HEK293 (cell line): Measurements from ENCODE around the gene EPS8L1.

Experiments used
- CTCF ChIA-PET: fragments of 350-600 bp; formaldehyde crosslinking; extraction: SDS; loops from one replicate; lab custom pipeline; 2021; ENCODE audit warnings: antibody characterized with exemption; lab: Yijun Ruan, JAX
- POLR2A ChIA-PET: fragments of 300-600 bp; formaldehyde crosslinking; extraction: SDS; loops from one replicate; lab custom pipeline; 2020; ENCODE audit warnings: antibody characterized with exemption, inconsistent platforms; lab: Yijun Ruan, JAX
- H3K27ac ChIP-seq: fragments of 200-500 bp; sonication (Bioruptor generic); 2 replicates; pipeline ENCODE4 v1.5.1; 2014; ENCODE audit warnings: low read depth, low read length, control low read depth, inconsistent platforms; ENCODE audit errors: extremely low read depth
- H3K36me3 ChIP-seq, 2 experiments: fragments of 200-500 bp in 1 of 2; sonication (Bioruptor generic) in 1 of 2; 1 replicate in 1 of 2; 2 replicates in 1 of 2; pipeline ENCODE4 v1.5.1; 2014 to 2017; ENCODE audit warnings: inconsistent platforms in 2 of 2, low read length in 2 of 2; ENCODE audit not compliant: control insufficient read depth in 2 of 2, insufficient read depth in 1 of 2
- H3K4me1 ChIP-seq: fragments of 200-500 bp; sonication (Bioruptor generic); 2 replicates; pipeline ENCODE4 v1.5.1; 2014; ENCODE audit warnings: mild to moderate bottlenecking, low read length, inconsistent platforms; ENCODE audit not compliant: control insufficient read depth, insufficient read depth
- H3K4me3 ChIP-seq: 2 replicates; pipeline ENCODE4 v1.5.1; 2011; ENCODE audit warnings: low read depth, mild to moderate bottlenecking, control low read depth, low read length, moderate library complexity
- H3K9me3 ChIP-seq: fragments of 200-500 bp; sonication (Bioruptor generic); 2 replicates; pipeline ENCODE4 v1.5.1; 2014; ENCODE audit warnings: low read depth, low read length, inconsistent platforms; ENCODE audit not compliant: control insufficient read depth, insufficient read depth
- KLF1 ChIP-seq: fragments of 450-650 bp; formaldehyde crosslinking; IDR thresholded peaks from 2 replicates; pipeline ENCODE4 v1.5.1; 2016; ENCODE audit warnings: missing biosample characterization, missing genetic modification characterization
- KLF8 ChIP-seq: fragments of 450-650 bp; formaldehyde crosslinking; IDR thresholded peaks from 2 replicates; pipeline ENCODE4 v1.5.1; 2016; ENCODE audit warnings: missing biosample characterization, missing genetic modification characterization
- SETDB1 ChIP-seq: IDR thresholded peaks from one replicate; pipeline ENCODE4 v1.6.1; 2017; ENCODE audit warnings: mild to moderate bottlenecking, low read length, moderate library complexity, mixed read lengths; ENCODE audit not compliant: insufficient read length
- SP2 ChIP-seq: fragments of 450-650 bp; formaldehyde crosslinking; IDR thresholded peaks from 2 replicates; pipeline ENCODE4 v1.5.1; 2016; ENCODE audit warnings: missing biosample characterization, missing genetic modification characterization
- SP3 ChIP-seq: fragments of 450-650 bp; formaldehyde crosslinking; IDR thresholded peaks from 2 replicates; pipeline ENCODE4 v1.5.1; 2016; ENCODE audit warnings: missing biosample characterization, missing genetic modification characterization
- ZBTB17 ChIP-seq: fragments of 450-650 bp; formaldehyde crosslinking; IDR thresholded peaks from 2 replicates; pipeline ENCODE4 v1.5.1; 2016; ENCODE audit warnings: missing biosample characterization, missing genetic modification characterization
- ZNF121 ChIP-seq: fragments of 450-650 bp; formaldehyde crosslinking; IDR thresholded peaks from 2 replicates; pipeline ENCODE4 v1.5.1; 2016; ENCODE audit warnings: missing biosample characterization, missing genetic modification characterization
- ZNF24 ChIP-seq: fragments of 450-650 bp; formaldehyde crosslinking; IDR thresholded peaks from 2 replicates; pipeline ENCODE4 v1.5.1; 2016; ENCODE audit warnings: missing biosample characterization, missing genetic modification characterization
- ZNF302 ChIP-seq: fragments of 450-650 bp; formaldehyde crosslinking; IDR thresholded peaks from 2 replicates; pipeline ENCODE4 v1.5.1; 2016; ENCODE audit warnings: missing biosample characterization, missing genetic modification characterization, low read depth
- ZNF350 ChIP-seq: fragments of 450-650 bp; formaldehyde crosslinking; IDR thresholded peaks from 2 replicates; pipeline ENCODE4 v1.5.0; 2017; ENCODE audit warnings: missing biosample characterization, mild to moderate bottlenecking, missing genetic modification characterization
- ZNF354C ChIP-seq: fragments of 450-650 bp; formaldehyde crosslinking; IDR thresholded peaks from 2 replicates; pipeline ENCODE4 v1.5.1; 2016; ENCODE audit warnings: missing biosample characterization, missing genetic modification characterization, low read depth, borderline replicate concordance
- ZNF514 ChIP-seq: fragments of 450-650 bp; formaldehyde crosslinking; IDR thresholded peaks from 2 replicates; pipeline ENCODE4 v1.5.1; 2016; ENCODE audit warnings: missing biosample characterization, missing genetic modification characterization
- ZNF660 ChIP-seq: fragments of 450-650 bp; IDR thresholded peaks from 2 replicates; pipeline ENCODE4 v1.5.1; 2018; ENCODE audit warnings: missing biosample characterization, mild to moderate bottlenecking, missing genetic modification characterization
- ZNF664 ChIP-seq: fragments of 450-650 bp; formaldehyde crosslinking; IDR thresholded peaks from 2 replicates; pipeline ENCODE4 v1.5.1; 2016; ENCODE audit warnings: missing biosample characterization, missing genetic modification characterization
- ZNF830 ChIP-seq: fragments of 450-650 bp; IDR thresholded peaks from 2 replicates; pipeline ENCODE4 v1.5.0; 2018; ENCODE audit warnings: missing biosample characterization, missing genetic modification characterization, low read depth, mild to moderate bottlenecking, moderate library complexity

The EPS8L1 gene

DNA sequence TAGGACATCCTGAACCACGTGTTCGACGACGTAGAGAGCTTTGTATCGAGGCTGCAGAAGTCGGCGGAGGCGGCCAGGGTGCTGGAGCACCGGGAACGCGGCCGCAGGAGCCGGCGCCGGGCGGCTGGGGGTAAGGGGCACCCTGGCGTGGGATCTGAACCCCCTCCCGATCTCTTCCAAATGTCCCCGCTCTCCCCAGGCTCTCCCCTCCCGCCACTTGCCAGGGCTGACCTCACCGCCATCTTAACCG is 6.0 kb downstream of the EPS8L1 start (continued):
- TF ChIP-seq ZNF664 (tag by site-specific recombination) = no peak
- no peak for TF ChIP-seq ZNF830 (tag by site-specific recombination)
- no peak for TF ChIP-seq ZNF121 (tag by site-specific recombination)
- TF ChIP-seq ZNF350 (tag by site-specific recombination) = no peak
- TF ChIP-seq ZNF24 (tag by site-specific recombination) = no peak
- no peak for TF ChIP-seq ZNF354C (tag by site-specific recombination)
- TF ChIP-seq, all 188 proteins: peak for 0

GRCh38 chr19:55082020-55082851 is 6.6 kb downstream of the EPS8L1 start:
- no peaks in the 10 kb centered on the region for H3K4me1 ChIP-seq
- CTCF ChIA-PET = interaction anchor here (0.6 kb wide), 1 partner anchor 601 kb away, joined by 3 read pairs; no protein-coding TSS in a partner anchor
- H3K27ac ChIP-seq = no peak overlapping the region
- H3K9me3 ChIP-seq = no peaks in the 10 kb centered on the region
- POLR2A ChIA-PET = interaction anchor here (0.5 kb wide), 1 partner anchor 11 kb away, joined by 4 read pairs; no protein-coding TSS in a partner anchor
- no peak overlapping the region for H3K4me3 ChIP-seq
- H3K36me3 ChIP-seq = peaks cover 0 to 4% of the 10 kb centered on the region in 2 experiments; a peak in 1 of 3 replicates
- TF ChIP-seq ZNF660 = no peak
- 0 out of 2 replicates have a peak, but pooled peaks have one; percentile 19 for TF ChIP-seq KLF1 (tag by site-specific recombination)
- peak; percentile 83 for TF ChIP-seq SP2 (tag by site-specific recombination)
- peak; percentile 57 for TF ChIP-seq SP3
- peak; percentile 98 for TF ChIP-seq KLF8 (tag by site-specific recombination)

- CTCF ChIA-PET = interaction anchor here (0.6 kb wide), 1 partner anchor 602 kb away, joined by 3 read pairs; no protein-coding TSS in a partner anchor
- POLR2A ChIA-PET = interaction anchor here (0.5 kb wide), 1 partner anchor 10 kb away, joined by 4 read pairs; no protein-coding TSS in a partner anchor
- TF ChIP-seq ZNF514 (tag by site-specific recombination) = no peak
- TF ChIP-seq KLF8 (tag by site-specific recombination) = peak; percentile 53
- TF ChIP-seq, all 188 proteins: peak for 1
- Histone ChIP-seq H3K4me3 (no peak overlapping the region), H3K27ac (no peak overlapping the region), H3K9me3 (no peaks in the 10 kb centered on the region), H3K36me3 (peaks cover 0 to 13% of the 10 kb centered on the region in 2 experiments; a peak in 1 of 3 replicates), H3K4me1 (no peaks in the 10 kb centered on the region)
Measured at GRCh38 chr19:55083004-55083850, 7.6 kb downstream of the EPS8L1 start.

DNA sequence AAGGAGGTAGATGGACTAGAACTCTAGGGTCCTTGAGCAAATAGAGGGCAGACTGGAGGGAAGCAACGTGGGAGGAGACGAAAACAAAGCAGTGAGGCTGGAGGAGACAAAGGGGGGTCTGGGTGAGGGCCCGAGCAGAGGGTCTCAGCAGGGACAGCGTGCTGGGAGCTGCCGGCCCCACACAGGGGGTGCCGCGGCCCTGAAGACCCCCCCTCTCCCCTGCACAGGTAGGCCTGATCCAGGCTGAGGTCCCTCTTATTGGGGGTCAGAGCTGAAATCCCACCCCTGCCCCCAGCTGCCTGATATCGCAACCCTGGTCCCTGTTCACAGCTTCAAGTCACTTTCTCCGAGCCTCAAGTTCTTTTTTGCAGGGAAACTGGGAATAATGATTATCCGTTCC is 8.7 kb downstream of the EPS8L1 start:
- ChIA-PET POLR2A (interaction anchor here (0.6 to 1.3 kb wide), 2 partner anchors 15 to 51 kb away, joined by 3 to 4 read pairs; no protein-coding TSS in a partner anchor), CTCF (interaction anchor here (0.6 to 1.8 kb wide), 2 partner anchors 76 to 623 kb away, joined by 3 to 6 read pairs; no protein-coding TSS in a partner anchor)
- no peaks in the 10 kb centered on the region for H3K4me1 ChIP-seq
- no peak overlapping the region for H3K27ac ChIP-seq
- H3K4me3 ChIP-seq = no peak overlapping the region
- H3K36me3 ChIP-seq = peaks cover 0 to 14% of the 10 kb centered on the region in 2 experiments; a peak in 2 of 3 replicates
- no peak for TF ChIP-seq ZNF302 (tag by site-specific recombination)
- TF ChIP-seq ZBTB17 = no peak
- no peak for TF ChIP-seq SETDB1
- no peaks in the 10 kb centered on the region for H3K9me3 ChIP-seq
